ENCODE results near the gene MTFMT.

Gene MTFMT

DNA sequence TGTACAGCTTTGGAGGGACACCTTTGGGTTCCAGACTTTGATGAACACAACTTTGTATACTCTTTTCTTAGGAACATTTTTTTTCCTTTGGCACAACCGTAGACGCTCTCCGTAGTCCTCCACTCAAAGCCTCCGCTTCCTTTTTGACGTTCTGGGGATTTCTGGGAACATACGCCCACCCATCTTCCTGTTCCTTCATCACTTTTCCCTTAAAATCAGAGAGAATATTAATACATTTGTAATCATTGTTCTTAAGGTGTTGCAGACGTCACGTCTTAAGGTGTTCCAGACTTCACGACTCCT, 39.3 kb downstream of the MTFMT start:
- DNase-seq (ENCODE audit: low spot score) (no peak), ATAC-seq (ENCODE audit: low read depth) (peak; percentile 29; the same call in 2 of the 3 replicates)
- H3K36me3 ChIP-seq (ENCODE audit: low read depth): peaks cover 10% of the 10 kb centered on the region; the same call in 1 of the 2 replicates
- H3K9me3 ChIP-seq (ENCODE audit: severe bottlenecking): no peaks in the 10 kb centered on the region
- H3K27ac ChIP-seq (ENCODE audit: poor library complexity, severe bottlenecking): peak overlapping the region; percentile 44
- peaks cover 8% of the 10 kb centered on the region for H3K4me1 ChIP-seq (ENCODE audit: insufficient read depth, poor library complexity, severe bottlenecking)
- H3K27me3 ChIP-seq (ENCODE audit: insufficient read depth, poor library complexity, severe bottlenecking): no peaks in the 10 kb centered on the region
- H3K4me3 ChIP-seq (ENCODE audit: severe bottlenecking): peak overlapping the region; percentile 87
- TF ChIP-seq CTCF (IDR thresholded peaks at IDR 0.05; ENCODE audit: poor library complexity, severe bottlenecking): no peak

DNA sequence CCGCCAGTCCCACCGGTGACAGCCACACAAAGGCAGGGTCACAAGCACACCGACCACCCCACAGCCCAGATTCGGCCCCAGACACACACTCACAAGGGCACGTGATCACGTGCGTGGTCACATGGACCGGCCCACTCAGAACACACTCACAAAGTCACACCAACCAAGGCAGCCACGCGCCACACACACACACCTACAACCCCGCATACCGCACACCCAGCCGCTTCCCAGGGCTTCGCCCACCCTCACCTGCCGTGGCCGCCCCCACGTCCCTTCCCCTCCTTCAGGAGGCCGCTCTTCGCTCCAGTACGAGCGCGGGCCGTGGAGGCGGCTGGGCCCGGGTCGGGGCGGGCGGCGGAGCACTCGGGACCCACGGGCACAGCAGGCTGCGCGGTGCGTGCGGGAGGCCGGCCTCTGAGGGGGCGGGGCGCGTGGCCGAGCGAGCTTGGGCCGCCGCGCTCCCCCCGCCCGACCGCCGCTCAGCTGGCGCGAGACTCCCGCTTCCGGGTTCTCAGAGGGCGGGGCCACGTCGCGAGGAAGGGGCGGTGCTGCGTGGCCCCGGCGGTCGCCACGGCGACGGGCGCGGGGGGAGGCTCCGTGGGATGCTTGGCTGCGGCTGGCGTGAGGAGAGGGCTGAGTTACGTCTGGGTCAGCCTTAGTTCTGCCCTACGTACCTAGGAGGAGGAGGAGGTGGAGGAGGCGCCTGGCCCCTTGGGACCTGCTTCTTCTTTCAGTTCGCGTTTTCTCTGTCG, 39.8 kb downstream of the MTFMT start, which contains the start of gene SPG21:
Gene SPG21 (minus strand): TSS at position 499 of the 752 bp plus-strand sequence. CDS start 6,345 bp downstream, outside the sequence.
- DNase-seq (ENCODE audit: low spot score): peak; percentile 95
- H3K4me1 ChIP-seq (ENCODE audit: insufficient read depth, poor library complexity, severe bottlenecking): peaks cover 9% of the 10 kb centered on the region
- peaks cover 10% of the 10 kb centered on the region; the same call in 1 of the 2 replicates for H3K36me3 ChIP-seq (ENCODE audit: low read depth)
- peak within 1 kb of the TSS; percentile 44 for H3K27ac ChIP-seq (ENCODE audit: poor library complexity, severe bottlenecking)
- no peaks in the 10 kb centered on the region for H3K27me3 ChIP-seq (ENCODE audit: insufficient read depth, poor library complexity, severe bottlenecking)
- H3K9me3 ChIP-seq (ENCODE audit: severe bottlenecking): no peaks in the 10 kb centered on the region
- peak within 1 kb of the TSS; percentile 87 for H3K4me3 ChIP-seq (ENCODE audit: severe bottlenecking)
- ATAC-seq (ENCODE audit: low read depth): peak; percentile 98
- TF ChIP-seq CTCF (IDR thresholded peaks at IDR 0.05; ENCODE audit: poor library complexity, severe bottlenecking): no peak

- ATAC-seq (ENCODE audit: low read depth) (no peak), DNase-seq (ENCODE audit: low spot score) (no peak)
- Histone ChIP-seq H3K9me3 (ENCODE audit: severe bottlenecking) (no peaks in the 10 kb centered on the region), H3K36me3 (ENCODE audit: low read depth) (peaks cover 25% of the 10 kb centered on the region), H3K27me3 (ENCODE audit: insufficient read depth, poor library complexity, severe bottlenecking) (no peaks in the 10 kb centered on the region), H3K4me3 (ENCODE audit: severe bottlenecking) (no peak overlapping the region), H3K4me1 (ENCODE audit: insufficient read depth, poor library complexity, severe bottlenecking) (peaks cover 9% of the 10 kb centered on the region), H3K27ac (ENCODE audit: poor library complexity, severe bottlenecking) (no peak overlapping the region)
- TF ChIP-seq CTCF (IDR thresholded peaks at IDR 0.05; ENCODE audit: poor library complexity, severe bottlenecking): no peak
These were observed 42.3 kb downstream of the MTFMT start for GRCh38 chr15:64987136-64987535.

- ATAC-seq (ENCODE audit: low read depth) (no peak), DNase-seq (ENCODE audit: low spot score) (no peak)
- no peak for TF ChIP-seq CTCF (IDR thresholded peaks at IDR 0.05; ENCODE audit: poor library complexity, severe bottlenecking)
- H3K4me3 ChIP-seq (ENCODE audit: severe bottlenecking): no peak overlapping the region
- peaks cover 9% of the 10 kb centered on the region for H3K4me1 ChIP-seq (ENCODE audit: insufficient read depth, poor library complexity, severe bottlenecking)
- peaks cover 31% of the 10 kb centered on the region for H3K36me3 ChIP-seq (ENCODE audit: low read depth)
- no peaks in the 10 kb centered on the region for H3K27me3 ChIP-seq (ENCODE audit: insufficient read depth, poor library complexity, severe bottlenecking)
- H3K9me3 ChIP-seq (ENCODE audit: severe bottlenecking): no peaks in the 10 kb centered on the region
- H3K27ac ChIP-seq (ENCODE audit: poor library complexity, severe bottlenecking): peak overlapping the region; percentile 4
These were observed 43.9 kb downstream of the MTFMT start for GRCh38 chr15:64985366-64986033.

DNA sequence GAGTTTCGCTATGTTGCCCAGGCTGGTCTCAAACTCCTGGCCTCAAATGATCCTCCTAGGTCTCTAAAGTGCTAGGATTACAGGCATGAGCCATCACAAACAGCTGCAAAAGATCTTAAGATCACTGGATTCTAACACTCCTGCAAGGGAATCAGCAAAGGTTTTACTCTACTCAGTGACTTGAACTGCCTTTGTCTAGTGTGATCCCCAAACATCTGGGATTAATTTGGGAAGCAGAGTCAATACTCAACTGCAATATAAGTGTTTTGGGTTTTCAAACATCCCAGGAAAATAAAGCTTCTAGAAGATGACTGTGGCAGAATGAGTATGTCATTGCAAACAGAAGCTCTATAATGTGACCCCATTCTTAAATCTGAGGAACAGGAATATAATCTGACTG, 47.0 kb downstream of the MTFMT start:
- Histone ChIP-seq H3K27ac (ENCODE audit: poor library complexity, severe bottlenecking) (no peak overlapping the region), H3K4me1 (ENCODE audit: insufficient read depth, poor library complexity, severe bottlenecking) (peaks cover 9% of the 10 kb centered on the region), H3K9me3 (ENCODE audit: severe bottlenecking) (no peaks in the 10 kb centered on the region), H3K27me3 (ENCODE audit: insufficient read depth, poor library complexity, severe bottlenecking) (no peaks in the 10 kb centered on the region), H3K4me3 (ENCODE audit: severe bottlenecking) (no peak overlapping the region), H3K36me3 (ENCODE audit: low read depth) (peaks cover 57% of the 10 kb centered on the region)
- ATAC-seq (ENCODE audit: low read depth) (no peak), DNase-seq (ENCODE audit: low spot score) (no peak)
- TF ChIP-seq CTCF (IDR thresholded peaks at IDR 0.05; ENCODE audit: poor library complexity, severe bottlenecking): no peak
